HG03469 (cell line): ENCODE results near the gene BOLL.
"Not testable (repeated sequence)": the region's sequence is repeated elsewhere in the genome, so short reads cannot be mapped to it uniquely, and the experiment has no call there.

ENCODE experiments used
- ATAC-seq: cut with Tn5 transposase; IDR thresholded peaks from one replicate; pipeline ENCODE4 v1.9.1; 2021; ENCODE audit warnings: mild to moderate bottlenecking, moderate library complexity, moderate number of reproducible peaks; ENCODE audit not compliant: unreplicated experiment

The BOLL gene

GRCh38 chr2:197784956-197785941 is at the start of gene BOLL:
TSS of gene BOLL (minus strand) at chr2:197785319. CDS start at chr2:197781850, 3,469 bp downstream.
- no peak for ATAC-seq

- not testable (repeated sequence) for ATAC-seq
Observed at GRCh38 chr2:197834771-197835170, 49.7 kb upstream of the BOLL start.

GRCh38 chr2:197828464-197829135 is 43.5 kb upstream of the BOLL start:
- ATAC-seq, result no peak

GRCh38 chr2:197827618-197828017 is 42.5 kb upstream of the BOLL start:
- no peak for ATAC-seq

GRCh38 chr2:197822333-197822732 is 37.2 kb upstream of the BOLL start:
- no peak for ATAC-seq

GRCh38 chr2:197821550-197822289 is 36.6 kb upstream of the BOLL start:
- no peak for ATAC-seq

- no peak for ATAC-seq
Observed at GRCh38 chr2:197814526-197814925, 29.4 kb upstream of the BOLL start.

- ATAC-seq, result peak; percentile 54
Observed at GRCh38 chr2:197813093-197813787, 28.1 kb upstream of the BOLL start.

- no peak for ATAC-seq
Observed at GRCh38 chr2:197810491-197810890, 25.4 kb upstream of the BOLL start.

GRCh38 chr2:197810016-197810415 is 24.9 kb upstream of the BOLL start:
- no peak for ATAC-seq

- ATAC-seq, result no peak
Observed at GRCh38 chr2:197809064-197809463, 23.9 kb upstream of the BOLL start.

- no peak for ATAC-seq
Observed at GRCh38 chr2:197805715-197806633, 20.9 kb upstream of the BOLL start.

- no peak for ATAC-seq
Observed at GRCh38 chr2:197804758-197805714, 19.9 kb upstream of the BOLL start.

GRCh38 chr2:197804049-197804757 is 19.1 kb upstream of the BOLL start, which contains the start of gene PLCL1:
TSS of gene PLCL1 (plus strand) at chr2:197804593.
- ATAC-seq, result peak; percentile 99

GRCh38 chr2:197803033-197803444 is 17.9 kb upstream of the BOLL start:
- ATAC-seq, result peak; percentile 31

- no peak for ATAC-seq
Observed at GRCh38 chr2:197801033-197801432, 15.9 kb upstream of the BOLL start.

- ATAC-seq, result no peak
Observed at GRCh38 chr2:197800091-197800490, 15.0 kb upstream of the BOLL start.

GRCh38 chr2:197799068-197799467 is 13.9 kb upstream of the BOLL start:
- ATAC-seq, result no peak
